Keratinocyte (primary cell): Measurements from ENCODE around the gene C2orf76. TPM values are rescaled to one million over a fixed set of nuclear protein-coding genes. Genes with fewer than 3 reads are reported as not detected.

ENCODE experiments used
- DNase-seq: peaks from one replicate; pipeline ENCODE4 v3.0.0-alpha.2; 2011; ENCODE audit warnings: low read depth, missing footprints, low spot score
- FAIRE-seq: peaks from 2 replicates; lab custom pipeline; 2011; peaks lifted over from hg19 to GRCh38; lab: Jason Lieb, UNC
- H2AFZ ChIP-seq: 2 replicates; pipeline ENCODE4 v1.6.0; 2012; ENCODE audit warnings: low read length, control low read depth, inconsistent platforms; ENCODE audit not compliant: control insufficient read depth
- H3K27ac ChIP-seq: 2 replicates; pipeline ENCODE4 v1.5.1; 2011; ENCODE audit warnings: low read length; ENCODE audit not compliant: control insufficient read depth, insufficient read depth
- H3K27me3 ChIP-seq: 3 replicates; pipeline ENCODE4 v1.6.0; 2011; ENCODE audit warnings: low read length; ENCODE audit not compliant: control insufficient read depth, insufficient read depth; ENCODE audit errors: extremely low read depth
- H3K36me3 ChIP-seq, 2 experiments: 2 replicates in 1 of 2; 3 replicates in 1 of 2; pipeline ENCODE4 v1.5.1; 2011; ENCODE audit warnings: low read length in 2 of 2, mild to moderate bottlenecking in 1 of 2; ENCODE audit not compliant: control insufficient read depth in 2 of 2, insufficient read depth in 2 of 2; ENCODE audit errors: extremely low read depth in 1 of 2
- H3K4me1 ChIP-seq: 3 replicates; pipeline ENCODE4 v1.5.1; 2011; ENCODE audit warnings: low read length; ENCODE audit not compliant: control insufficient read depth, insufficient read depth; ENCODE audit errors: extremely low read depth
- H3K4me2 ChIP-seq: 3 replicates; pipeline ENCODE4 v1.6.0; 2011; ENCODE audit warnings: low read depth, low read length; ENCODE audit not compliant: control insufficient read depth, insufficient read depth; ENCODE audit errors: extremely low read depth
- H3K4me3 ChIP-seq, 3 experiments: fragments of 200-600 bp in 1 of 3; sonication (generic) in 1 of 3; 2 replicates in 2 of 3; 3 replicates in 1 of 3; pipeline ENCODE4 v1.5.1; 2011 to 2016; ENCODE audit warnings: low read length in 3 of 3, mild to moderate bottlenecking in 3 of 3, control low read depth in 2 of 3, inconsistent platforms in 1 of 3, low read depth in 1 of 3, mixed read lengths in 1 of 3, mixed run types in 1 of 3, moderate library complexity in 1 of 3; ENCODE audit not compliant: control insufficient read depth in 2 of 3, insufficient read depth in 2 of 3; ENCODE audit errors: extremely low read depth in 1 of 3
- H3K79me2 ChIP-seq: 2 replicates; pipeline ENCODE4 v1.6.0; 2012; ENCODE audit warnings: low read length; ENCODE audit not compliant: control insufficient read depth, insufficient read depth
- H3K9ac ChIP-seq: 3 replicates; pipeline ENCODE4 v1.6.0; 2011; ENCODE audit warnings: low read length; ENCODE audit not compliant: control insufficient read depth, insufficient read depth; ENCODE audit errors: extremely low read depth
- H3K9me1 ChIP-seq: 3 replicates; pipeline ENCODE4 v1.6.0; 2011; ENCODE audit warnings: low read length; ENCODE audit not compliant: control insufficient read depth, insufficient read depth; ENCODE audit errors: extremely low read depth
- H3K9me3 ChIP-seq: 2 replicates; pipeline ENCODE4 v1.5.1; 2012; ENCODE audit warnings: low read depth, low read length; ENCODE audit not compliant: control insufficient read depth
- H4K20me1 ChIP-seq: 3 replicates; pipeline ENCODE4 v1.6.0; 2011; ENCODE audit warnings: low read length; ENCODE audit not compliant: control insufficient read depth, insufficient read depth; ENCODE audit errors: extremely low read depth
- CTCF ChIP-seq, 3 experiments: IDR thresholded peaks in 1 of 3; conservative IDR thresholded peaks in 1 of 3; optimal IDR thresholded peaks in 1 of 3; 2 replicates in 2 of 3; 3 replicates in 1 of 3; pipeline versions ENCODE3 to v1.5.1; 2011; ENCODE audit warnings: low read length in 3 of 3, mild to moderate bottlenecking in 3 of 3, moderate library complexity in 2 of 3, control low read depth in 1 of 3, inconsistent platforms in 1 of 3; ENCODE audit not compliant: insufficient read depth in 2 of 3; ENCODE audit errors: extremely low read depth in 1 of 3
- EZH2 ChIP-seq: IDR thresholded peaks from one replicate; pipeline ENCODE4 v1.6.1; 2012; ENCODE audit warnings: inconsistent platforms, mild to moderate bottlenecking, low read length, moderate library complexity
- dilution Hi-C: fragments of 300-500 bp; cut with MboI; formaldehyde crosslinking; loops from one replicate; pipeline ENCODE4 v1.7.0; 2020; ENCODE audit warnings: low sequenced_read_pairs; ENCODE audit not compliant: extremely low pct_ligation_motif_present
- polyA plus RNA-seq, 5 experiments: library from polyadenylated mRNA; depleted of rRNA in 3 of 5; stranded (reverse) in 3 of 5; stranded (forward) in 1 of 5; unstranded in 1 of 5; fragments of >200 nt; gene quantifications; 1 replicate in 1 of 5; 2 replicates in 3 of 5; 3 replicates in 1 of 5; pipeline versions ENCODE4 v1.2.1 to v1.2.3, GENCODE V29; 2011 to 2012; ENCODE audit warnings: missing spikeins in 2 of 5, low read depth in 1 of 5, low replicate concordance in 1 of 5

The C2orf76 gene
- polyA plus RNA-seq, 1 donor (not counting 4 experiments of a cell fraction or from before 2014, with no cell fraction given) = 17.9 TPM

- Histone ChIP-seq H3K9me1 (no peaks in the 10 kb centered on the region), H4K20me1 (no peaks in the 10 kb centered on the region), H3K27ac (no peak overlapping the region), H3K4me1 (peaks cover 10% of the 10 kb centered on the region), H3K36me3 (no peaks in the 10 kb centered on the region), H3K4me3 (no peak overlapping the region), H3K79me2 (no peaks in the 10 kb centered on the region), H3K4me2 (no peak overlapping the region), H2AFZ (no peak overlapping the region), H3K9ac (no peak overlapping the region), H3K27me3 (no peaks in the 10 kb centered on the region), H3K9me3 (no peaks in the 10 kb centered on the region)
- DNase-seq = no peak
- TF ChIP-seq EZH2 = no peak
- TF ChIP-seq CTCF (optimal IDR thresholded peaks at IDR 0.05 in 1 of 3, IDR thresholded peaks at IDR 0.05 in 1 of 3, conservative IDR thresholded peaks at IDR 0.05 in 1 of 3; ENCODE audit: extremely low read depth in 1 of 3, insufficient read depth in 2 of 3, low read length in 3 of 3) = no peak
- FAIRE-seq = no peak
- dilution Hi-C loops = no loop called here
Measured at GRCh38 chr2:119383410-119384140, 16.9 kb upstream of the C2orf76 start.

GRCh38 chr2:119378566-119378965 is 11.9 kb upstream of the C2orf76 start:
- no peak for FAIRE-seq
- no peaks in the 10 kb centered on the region for H3K27me3 ChIP-seq
- no peaks in the 10 kb centered on the region for H3K9me1 ChIP-seq
- no peaks in the 10 kb centered on the region for H3K9me3 ChIP-seq
- peaks cover 0 to under 1% of the 10 kb centered on the region in 2 experiments for H3K36me3 ChIP-seq
- no peak overlapping the region for H3K27ac ChIP-seq
- no peak for TF ChIP-seq CTCF (optimal IDR thresholded peaks at IDR 0.05 in 1 of 3, IDR thresholded peaks at IDR 0.05 in 1 of 3, conservative IDR thresholded peaks at IDR 0.05 in 1 of 3; ENCODE audit: extremely low read depth in 1 of 3, insufficient read depth in 2 of 3, low read length in 3 of 3)
- no peak for DNase-seq
- no peak overlapping the region for H3K9ac ChIP-seq
- no peaks in the 10 kb centered on the region for H3K79me2 ChIP-seq
- no peaks in the 10 kb centered on the region for H4K20me1 ChIP-seq
- dilution Hi-C loops = no loop called here
- no peak overlapping the region for H2AFZ ChIP-seq
- no peak overlapping the region for H3K4me3 ChIP-seq
- no peak overlapping the region for H3K4me2 ChIP-seq
- no peaks in the 10 kb centered on the region for H3K4me1 ChIP-seq
